ENCODE measurements around the gene PRPF6.
A peak's percentile ranks its signal among the peaks of the same experiment; 100 is the strongest.
"Not testable (repeated sequence)": the region's sequence is repeated elsewhere in the genome, so short reads cannot be mapped to it uniquely, and the experiment has no call there.

The PRPF6 gene

DNA sequence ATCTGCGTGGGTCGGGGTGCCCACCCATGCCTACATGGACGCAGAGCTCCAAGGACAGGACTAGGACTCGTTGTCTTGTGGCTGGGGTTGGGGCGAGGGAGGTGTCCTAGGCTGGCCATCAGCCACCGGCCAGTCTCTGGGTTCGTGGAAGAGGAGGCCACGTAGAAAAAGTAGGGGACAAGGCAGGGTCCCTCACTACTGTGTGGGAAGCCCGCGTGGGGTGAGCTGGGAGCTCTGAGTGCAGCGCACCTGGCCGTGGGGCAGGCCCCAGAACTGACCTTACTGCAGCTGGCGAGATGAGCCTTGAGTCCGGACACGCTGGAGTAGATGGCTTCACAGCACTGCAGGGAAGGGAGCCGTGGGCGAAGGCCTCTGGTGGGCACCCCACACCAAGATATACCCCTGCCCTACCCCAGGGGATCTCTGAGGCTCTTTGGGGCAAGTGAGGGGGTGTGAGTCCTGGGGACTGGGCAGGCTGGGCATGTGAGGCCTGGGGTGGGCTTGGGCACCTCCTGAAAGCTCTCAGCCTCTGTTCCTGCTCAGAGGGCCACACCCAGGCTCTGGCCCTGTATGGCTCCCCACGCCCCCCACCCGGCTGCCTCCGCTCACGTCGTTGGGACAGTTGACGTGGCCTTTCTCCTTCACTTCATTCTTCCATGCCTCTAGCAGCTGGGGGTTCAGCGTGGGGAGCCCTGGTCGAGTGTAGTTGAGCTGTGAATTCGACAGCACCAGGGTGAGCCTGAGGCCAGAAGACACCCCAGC lies 19.1 kb upstream of the PRPF6 start:
- no peak for DNase-seq

DNA sequence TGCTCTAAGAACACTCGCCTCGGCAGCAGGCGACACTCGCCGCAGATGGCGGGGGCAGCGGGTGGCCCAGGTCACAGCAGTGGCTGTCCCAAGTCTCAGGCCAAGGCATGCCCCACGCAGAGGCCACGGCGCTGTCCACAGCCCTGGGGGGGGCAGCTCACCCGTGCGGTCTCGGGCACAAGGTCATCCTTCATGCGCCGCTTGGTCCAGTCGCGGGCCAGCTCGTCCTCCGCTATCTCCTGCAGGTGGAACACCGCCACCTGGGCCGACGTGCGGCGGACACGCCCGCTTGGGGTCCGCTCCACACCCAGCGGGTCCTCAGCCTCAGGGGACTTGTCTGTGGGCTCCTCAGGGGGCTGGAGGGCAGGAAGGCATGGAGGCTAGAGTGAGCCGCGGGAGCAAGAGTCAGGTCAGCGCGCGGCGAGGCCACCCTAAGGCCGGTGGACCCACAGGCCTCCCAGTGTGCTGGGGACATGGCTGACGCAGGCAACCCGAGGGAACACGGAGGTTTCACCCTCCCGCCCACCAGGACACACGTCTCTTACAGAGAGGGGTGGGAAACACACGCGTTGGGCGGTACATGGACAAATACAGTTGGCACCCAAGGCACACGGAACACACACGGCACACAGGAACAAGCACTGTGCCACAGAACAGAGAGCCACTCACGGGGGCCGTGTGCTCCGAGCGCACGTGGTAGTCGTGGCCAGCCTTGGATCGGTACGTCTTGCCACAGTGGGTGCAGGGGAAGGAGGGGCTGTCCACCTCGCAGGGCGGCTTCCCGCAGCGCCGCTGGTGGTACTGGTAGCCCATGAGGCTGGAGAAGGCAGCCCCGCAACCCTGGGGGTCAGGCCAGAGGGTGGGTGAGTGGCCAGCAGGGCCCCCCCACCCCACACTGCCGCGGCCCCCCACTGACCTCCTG lies 18.2 kb upstream of the PRPF6 start:
- DNase-seq = no peak

DNA sequence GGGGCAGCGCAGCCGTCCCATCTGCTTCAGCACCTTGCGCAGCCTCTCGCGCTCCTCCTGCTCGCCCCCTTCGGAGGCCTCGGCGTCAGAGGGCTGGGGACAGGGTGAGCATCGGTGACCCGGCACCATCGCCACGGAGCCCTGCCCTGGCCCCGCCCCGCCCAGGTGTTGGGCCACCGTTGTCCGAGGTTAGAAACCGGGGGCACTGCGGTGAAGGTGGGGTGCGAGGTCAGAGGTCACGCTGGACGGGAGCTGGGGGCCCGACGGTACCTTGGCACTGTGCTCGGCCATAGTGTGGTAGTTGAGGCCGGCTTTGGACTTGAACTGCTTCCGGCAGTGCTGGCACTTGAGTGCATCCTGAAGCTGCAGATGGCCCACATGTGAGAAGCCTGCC lies 17.6 kb upstream of the PRPF6 start:
- DNase-seq = no peak

DNA sequence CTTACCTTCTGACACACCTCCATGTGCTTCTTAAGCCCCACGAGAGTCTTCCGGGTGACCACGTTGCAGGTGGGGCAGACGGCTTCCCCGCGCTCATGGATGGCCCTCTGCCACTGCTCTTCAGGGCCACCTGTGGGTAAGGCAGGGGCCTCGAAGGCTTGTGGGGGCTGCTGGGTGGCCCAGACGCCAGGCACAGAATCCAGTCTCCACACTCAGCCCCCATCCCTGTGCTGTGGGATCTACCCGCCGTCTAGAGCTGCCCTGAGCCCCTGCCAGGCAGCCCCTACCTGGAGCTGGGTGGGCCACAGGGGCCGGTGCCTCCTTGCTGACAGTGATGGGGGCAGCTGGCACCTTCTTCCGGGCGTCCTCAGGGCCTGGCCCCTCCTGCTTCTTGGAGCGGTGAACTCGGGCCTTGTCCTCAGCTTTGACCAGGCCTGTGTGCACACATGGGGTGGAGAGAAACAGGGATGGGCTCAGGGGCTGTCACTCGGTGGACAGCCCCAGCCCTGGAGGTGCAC lies 17.1 kb upstream of the PRPF6 start:
- no peak for DNase-seq

DNA sequence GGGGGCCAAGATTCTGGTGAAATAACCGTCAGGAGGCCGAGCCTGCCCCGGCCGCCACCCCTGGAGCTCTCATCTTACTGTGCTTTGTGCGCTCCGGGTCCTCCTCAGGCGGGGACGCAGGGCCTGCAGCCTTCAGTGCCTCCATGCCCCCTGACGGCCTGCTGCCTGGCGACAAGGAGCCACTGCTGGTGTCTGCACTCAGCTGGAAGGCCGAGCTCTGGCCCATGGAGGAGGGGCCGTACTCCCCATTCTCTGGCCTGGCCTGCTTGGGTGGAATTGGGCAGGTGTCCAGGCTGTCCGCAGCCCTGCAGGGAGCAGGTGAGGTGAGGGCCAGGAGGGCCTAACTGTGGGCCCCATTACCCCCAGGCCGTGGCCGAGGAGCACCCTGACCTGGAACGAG lies 16.5 kb upstream of the PRPF6 start:
- DNase-seq = no peak

DNA sequence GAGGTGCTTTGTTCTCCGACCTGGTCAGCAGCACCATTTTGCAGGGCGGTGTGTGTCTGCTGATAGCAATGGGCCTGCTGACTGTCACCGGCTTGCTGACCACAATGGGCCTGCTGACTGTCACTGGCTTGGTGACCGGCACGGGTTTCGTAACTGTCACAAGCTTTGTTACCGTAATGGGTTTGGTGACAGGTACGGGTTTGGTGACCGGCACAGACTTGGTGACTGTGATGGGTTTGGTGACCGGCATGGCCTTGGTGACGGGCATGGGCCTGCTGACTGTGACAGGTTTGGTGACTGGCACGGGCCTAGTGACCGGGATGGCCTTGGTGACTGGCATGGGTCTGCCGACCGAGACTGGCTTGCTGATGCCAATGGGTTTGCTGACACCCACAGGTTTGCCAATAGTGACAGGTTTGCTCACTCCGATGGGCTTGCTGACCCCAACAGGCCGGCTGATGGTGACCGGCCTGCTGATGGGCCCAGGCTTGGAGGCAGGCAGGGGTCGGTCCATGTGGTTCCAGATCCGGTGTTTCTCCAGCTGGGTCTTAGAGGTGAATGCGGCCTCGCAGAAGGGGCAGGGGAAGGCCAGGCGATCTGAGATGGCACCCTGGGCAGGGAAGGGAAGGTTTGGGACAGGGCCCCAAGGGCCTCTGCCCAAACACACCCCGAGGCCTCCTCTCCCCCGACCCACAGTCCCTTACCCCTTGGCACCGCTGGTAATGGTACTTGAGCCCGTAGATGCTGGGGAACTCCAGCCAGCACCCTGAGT lies 14.6 kb upstream of the PRPF6 start:
- no peak for DNase-seq

DNA sequence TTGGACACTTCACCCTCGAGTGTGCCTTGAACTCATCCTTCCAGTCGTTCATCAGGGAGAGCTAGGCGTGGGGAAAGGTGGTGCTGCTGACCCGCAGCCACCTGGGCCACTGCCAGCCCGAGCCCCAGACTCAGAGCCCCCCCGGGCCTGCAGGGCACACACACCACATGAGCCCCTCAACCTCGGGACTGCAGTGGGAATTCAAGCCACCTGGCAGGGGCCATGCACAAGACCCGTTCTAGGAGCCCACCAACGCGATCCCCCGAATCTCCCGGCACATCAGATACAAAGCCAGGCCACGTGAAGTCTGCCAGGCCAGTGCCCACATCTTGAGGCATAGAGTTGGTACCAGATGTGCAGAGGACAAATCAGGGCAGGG lies 14.0 kb upstream of the PRPF6 start:
- no peak for DNase-seq

DNA sequence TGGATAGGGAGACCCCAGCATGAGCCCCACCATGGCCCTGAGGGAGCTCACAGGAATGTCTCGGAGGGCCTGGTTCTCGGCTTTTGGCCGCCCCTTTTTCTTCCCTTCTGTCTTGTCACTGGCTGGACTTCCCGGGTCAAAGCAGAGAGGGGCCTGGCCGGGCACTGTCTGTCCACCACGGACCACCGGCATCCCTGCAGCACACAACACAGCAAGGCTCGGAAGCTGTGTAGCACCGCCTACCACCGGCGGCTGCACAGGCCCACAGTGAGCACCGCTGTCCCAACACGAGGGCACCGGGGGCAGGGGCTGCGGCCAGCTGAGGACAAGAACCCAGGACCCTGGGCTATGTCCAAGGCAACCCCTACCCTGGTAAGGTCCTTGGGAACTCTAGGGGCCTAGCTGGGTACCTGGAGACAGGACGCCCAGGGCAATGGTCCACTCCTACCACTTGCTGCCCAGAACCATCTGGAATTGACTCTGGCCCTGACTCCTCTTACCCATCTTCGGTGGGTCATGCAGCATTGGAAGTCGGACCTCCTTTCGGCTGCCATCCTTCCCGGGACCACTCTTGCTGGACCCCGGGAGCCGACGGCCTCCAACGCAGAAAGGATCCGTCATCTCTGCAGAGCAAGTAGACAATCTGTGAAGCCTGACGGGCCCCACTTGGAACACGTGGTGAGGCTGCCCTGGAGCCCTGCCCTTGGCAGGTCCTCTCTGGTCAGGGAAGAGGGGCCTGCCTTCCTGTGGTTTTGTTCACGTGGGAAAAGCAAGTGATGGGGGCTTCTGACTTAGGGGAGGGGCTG lies 13.4 kb upstream of the PRPF6 start:
- no peak for DNase-seq

DNA sequence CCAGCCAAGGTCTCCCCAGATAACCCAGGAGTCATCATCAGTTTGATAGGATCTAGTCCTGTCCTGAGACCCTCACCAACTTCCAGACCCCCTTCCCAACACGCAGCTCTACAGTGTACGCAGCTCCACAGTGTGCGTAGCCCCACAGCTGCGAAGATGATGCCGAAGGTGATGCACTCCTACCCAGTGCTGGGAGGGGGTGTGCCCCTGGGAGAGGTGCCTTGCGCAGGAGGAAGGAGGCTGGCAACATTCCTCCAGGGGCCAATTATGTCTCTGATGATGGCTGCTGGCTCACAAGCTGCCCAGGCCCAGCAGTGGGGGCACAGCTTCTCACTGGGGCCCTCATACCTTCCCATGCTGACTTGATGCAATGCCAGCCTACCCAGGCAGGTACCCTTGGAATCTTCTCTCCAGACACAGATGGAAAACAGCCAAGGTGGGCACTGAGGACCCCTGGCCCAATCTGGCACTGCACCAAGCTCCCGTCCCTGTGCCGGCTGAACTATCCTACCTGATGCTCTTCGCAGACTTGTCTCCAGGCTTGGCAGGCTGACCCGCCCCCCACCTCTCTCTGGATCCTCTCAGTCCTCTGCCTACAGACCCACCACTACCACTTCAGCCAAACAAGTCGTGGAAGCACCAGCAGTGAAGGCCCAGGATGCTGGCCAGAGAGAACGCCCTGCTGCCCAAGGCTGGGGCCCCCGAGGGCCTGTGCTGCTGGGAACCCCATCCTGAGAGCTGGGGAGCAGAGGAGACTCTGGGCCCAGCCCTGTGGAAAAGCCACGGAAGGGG lies 12.6 kb upstream of the PRPF6 start:
- DNase-seq = no peak

DNA sequence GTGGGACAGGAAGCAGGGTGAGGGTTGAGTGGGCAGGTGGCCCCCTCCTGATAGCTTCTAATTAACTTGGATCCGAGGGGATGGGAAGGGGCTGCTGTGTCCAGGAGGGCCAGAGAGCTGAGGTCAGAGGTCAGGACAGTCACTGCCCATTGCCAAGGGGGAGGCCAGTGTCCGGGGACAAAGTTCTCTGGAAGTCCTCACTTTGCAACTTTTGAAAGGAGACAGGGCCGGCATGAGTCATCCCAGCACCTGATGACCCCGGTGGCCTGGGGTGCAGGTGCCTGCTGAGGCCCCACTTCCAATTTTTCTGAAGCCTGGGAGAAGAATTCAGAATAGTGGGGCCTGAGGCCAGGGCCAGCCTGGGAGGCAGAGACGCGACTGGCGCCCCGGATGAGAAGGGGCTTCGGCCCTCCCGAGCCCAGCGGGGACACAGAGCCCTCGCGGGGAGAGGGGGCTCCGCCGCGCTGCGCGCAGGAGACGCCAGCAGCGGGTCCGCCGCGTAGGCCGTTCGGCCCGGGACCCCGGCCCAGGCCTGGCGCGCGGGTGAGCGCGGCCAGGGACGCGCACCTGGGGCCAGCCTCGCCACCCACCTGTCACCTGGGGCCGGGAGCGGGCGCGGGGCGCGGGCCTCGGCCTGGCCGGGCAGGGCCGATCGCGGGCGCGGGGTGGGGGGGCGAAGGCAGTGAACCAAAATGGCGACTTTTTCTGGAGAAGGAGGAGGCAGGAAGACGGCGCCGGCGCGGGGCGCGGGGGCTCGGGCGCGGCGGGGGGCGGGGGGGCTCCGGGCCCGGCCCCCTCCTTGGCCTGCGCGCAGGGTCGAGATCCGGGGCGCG lies 11.8 kb upstream of the PRPF6 start:
- DNase-seq = no peak

DNA sequence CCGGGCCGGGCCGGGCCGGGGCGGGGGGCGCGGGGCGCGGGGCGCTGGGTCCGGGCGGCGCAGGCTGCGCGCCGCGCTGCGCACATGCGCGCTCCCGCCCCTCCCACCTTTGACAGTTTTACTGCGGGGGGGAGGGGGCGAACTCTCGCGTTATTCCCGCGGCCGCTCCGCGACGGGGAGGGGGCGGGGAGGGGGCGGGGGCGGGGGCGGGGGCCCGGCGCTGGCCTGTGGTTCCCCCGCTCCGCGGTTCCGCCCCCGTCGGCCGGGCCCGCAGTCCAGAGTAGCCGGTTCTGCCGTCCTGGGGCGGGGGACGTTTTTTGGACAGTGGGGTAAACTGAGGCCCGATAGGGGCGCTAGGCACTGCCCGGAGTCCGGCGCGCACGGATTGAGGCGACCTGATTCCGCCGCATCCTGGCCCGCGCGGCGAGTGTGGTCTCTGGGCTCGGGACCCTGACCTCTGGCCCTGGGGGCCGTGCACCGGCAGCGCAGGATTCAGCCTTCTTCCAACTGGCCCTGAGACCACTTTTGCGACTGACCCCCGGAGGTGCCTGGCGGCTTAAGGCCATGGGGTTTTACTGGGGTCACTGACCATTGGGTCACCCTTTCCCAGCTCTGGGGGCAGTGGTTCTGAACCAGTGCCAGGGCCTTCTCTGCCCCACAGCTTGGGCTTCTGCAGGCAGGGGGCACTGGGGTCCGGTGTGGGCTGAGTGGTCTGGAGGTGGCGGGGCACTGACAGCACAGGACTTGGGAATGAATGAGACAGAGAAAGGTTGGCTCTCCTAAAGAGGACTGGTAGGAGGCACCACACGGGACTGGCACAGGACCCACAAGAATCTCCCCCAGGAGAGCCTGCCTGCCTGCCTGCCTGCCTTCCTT lies 10.9 kb upstream of the PRPF6 start, which contains the start of gene ZNF512B:
Gene ZNF512B, minus strand, starts transcription at position 93 of the 876 bp plus-strand sequence. CDS start 1,980 bp downstream, outside the sequence.
- peak; percentile 65 for DNase-seq

DNA sequence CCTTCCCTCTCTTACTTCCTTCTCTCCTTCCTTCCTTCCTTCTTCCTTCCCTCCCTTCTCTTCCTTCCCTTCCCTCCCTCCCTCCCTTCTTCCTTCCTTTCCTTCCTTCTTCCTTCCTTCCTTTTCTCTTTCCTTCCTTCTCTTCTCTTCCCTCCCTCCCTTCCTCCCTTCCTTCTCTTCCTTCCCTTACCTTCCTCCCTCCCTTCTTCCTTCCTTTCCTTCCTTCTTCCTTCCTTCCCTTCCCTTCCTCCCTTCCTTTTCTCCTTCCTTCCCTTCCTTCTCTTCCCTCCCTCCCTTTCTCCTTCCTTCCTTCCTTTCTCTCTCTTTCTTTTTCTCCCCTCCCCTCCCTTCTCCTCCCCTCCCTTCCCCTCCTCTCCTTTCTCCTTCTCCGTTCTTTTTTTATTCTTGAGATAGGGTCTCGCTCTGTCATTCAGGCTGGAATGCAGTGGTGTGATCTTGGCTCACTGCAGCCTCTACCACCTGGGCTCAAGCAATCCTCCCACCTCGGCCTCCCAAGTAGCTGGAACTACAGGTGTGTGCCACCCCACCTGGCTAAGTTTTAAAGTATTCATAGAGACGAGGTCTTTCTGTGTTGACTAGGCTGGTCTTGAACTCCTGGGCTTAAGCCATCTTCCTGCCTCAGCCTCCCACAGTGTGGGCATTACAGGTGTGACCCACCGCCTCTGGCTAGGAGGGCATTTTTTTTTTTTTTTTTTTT lies 10.1 kb upstream of the PRPF6 start:
- no peak for DNase-seq

DNA sequence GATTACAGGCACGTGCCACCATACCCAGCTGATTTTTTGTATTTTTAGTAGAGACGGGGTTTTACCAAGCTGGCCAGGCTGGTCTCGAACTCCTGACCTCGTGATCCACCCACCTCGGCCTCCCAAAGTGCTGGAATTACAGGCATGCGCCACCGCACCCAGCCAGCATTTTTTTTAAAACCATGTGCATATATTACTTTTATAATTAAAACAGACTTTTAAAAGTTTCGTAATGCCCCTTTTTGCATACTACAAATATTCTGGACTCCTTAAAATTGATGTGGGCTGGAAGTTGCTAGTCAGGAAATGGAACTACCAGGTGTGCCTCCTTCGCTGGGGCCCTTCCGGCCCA lies 9.0 kb upstream of the PRPF6 start:
- DNase-seq = not testable (repeated sequence)

DNA sequence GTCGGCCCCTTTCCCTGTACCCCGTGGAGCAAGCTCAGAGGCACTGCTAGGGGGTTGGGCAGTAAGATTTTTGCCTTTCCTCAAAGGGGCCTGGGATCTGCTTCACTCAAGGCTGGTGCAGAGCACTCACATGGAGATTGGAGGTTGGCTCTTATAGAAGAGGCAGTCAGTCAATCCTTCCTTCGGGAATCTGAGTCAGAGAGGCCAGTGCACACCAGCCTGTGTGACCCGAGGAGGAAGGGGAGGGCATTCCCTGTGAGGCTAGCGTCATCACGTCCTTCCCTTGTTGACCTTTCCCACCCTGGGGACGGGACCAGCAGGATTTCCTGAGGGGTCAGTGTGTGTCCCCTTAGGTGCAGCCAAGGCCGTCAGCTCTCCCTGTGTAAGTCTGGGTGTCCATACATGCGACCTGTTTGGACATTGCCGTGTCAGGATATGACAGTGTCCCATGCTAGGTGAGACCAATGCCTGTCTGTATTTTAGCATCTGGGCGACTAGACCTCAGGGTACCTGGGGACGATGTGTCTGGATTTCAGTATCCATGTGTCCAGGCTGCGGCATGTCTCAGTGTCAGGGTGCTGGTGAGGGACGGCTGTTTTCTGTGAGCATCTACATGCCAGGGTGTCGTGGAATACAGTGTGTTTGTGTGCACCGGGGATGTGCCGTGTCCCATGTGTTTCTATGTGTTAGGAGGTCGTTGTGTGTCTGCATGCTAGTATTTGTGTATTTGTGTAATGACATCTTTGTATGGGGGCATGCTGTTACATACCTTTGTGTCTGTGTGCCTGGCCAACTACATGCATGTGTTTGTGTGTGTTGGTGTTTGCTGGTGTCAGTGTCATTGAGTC lies 8.4 kb upstream of the PRPF6 start:
- DNase-seq = no peak

DNA sequence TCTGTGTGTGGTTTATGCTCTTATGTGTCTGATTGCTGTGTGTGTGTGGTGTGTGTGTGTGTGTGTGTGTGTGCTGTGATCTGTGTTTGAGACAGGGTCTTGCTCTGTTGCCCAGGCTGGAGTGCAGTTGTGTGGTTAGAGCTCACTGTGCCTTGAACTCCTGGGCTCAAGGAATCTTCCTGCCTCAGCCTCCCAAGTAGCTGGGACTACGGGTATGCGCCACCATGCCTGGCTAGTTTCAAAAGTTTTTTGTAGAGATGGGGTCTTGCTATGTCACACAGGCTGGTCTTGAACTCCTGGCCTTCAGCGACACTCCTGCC lies 7.8 kb upstream of the PRPF6 start:
- DNase-seq = no peak

DNA sequence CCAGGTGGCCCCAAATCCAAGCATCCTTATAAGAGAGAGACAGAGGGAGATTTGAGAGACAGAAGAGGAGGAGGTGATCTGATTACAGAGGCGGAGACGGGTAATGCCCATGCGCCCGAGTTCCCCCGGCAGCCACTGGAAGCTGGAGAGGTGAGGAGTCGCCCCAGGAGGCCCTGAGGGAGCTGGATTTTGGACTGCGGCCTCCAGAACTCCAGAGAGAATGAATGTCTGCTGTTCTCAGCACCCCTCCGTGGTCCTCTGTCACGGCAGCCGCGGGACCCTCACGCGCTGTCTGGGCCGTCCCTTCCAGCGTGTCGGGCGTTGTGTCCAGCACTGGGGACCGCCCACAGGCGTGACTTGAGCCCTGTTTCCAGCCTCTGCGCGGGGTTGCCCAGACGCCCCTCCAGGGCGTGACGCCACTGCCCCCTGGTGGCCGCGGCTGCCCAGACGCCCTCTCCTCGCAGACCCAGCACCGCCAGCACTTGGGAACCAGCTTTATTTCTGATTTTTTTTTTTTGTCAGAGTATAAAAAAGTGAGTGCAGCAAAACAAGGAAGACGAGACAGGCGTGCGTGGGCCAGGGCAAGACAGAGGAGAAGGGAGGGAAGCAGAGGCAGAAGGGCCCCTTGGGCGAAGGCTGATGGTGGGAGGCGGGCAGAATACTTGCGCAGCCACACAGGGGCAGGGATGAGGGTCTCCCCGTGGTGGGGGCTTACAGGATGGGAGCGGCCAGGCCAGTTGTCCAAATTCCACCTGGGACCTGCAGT lies 7.1 kb upstream of the PRPF6 start:
- DNase-seq = peak; percentile 77

Data from fibroblast of upper back skin (primary cell).